SK-N-MC (cell line): ENCODE measurements around the gene PDX1.
A peak's percentile ranks its signal among the peaks of the same experiment; 100 is the strongest.

ENCODE experiments used
- DNase-seq: peaks from one replicate; pipeline ENCODE4 v3.0.0-alpha.2; 2011; ENCODE audit warnings: low read depth, low spot score
- H3K27ac ChIP-seq: fragments of 200-600 bp; sonication (generic); 2 replicates; pipeline ENCODE4 v1.5.1; 2016; ENCODE audit warnings: mixed run types
- H3K36me3 ChIP-seq: fragments of 200-600 bp; sonication (generic); 2 replicates; pipeline ENCODE4 v1.6.1; 2017; ENCODE audit warnings: antibody characterized with exemption, low read length, mixed read lengths; ENCODE audit not compliant: insufficient read depth
- H3K4me3 ChIP-seq: fragments of 200-600 bp; sonication (generic); 2 replicates; pipeline ENCODE4 v1.5.1; 2016
- H3K9ac ChIP-seq: fragments of 200-600 bp; sonication (generic); 2 replicates; pipeline ENCODE4 v1.8.0; 2017; ENCODE audit warnings: mixed run types, mixed read lengths; ENCODE audit not compliant: insufficient read length
- H3K9me3 ChIP-seq: fragments of 200-600 bp; sonication (generic); 2 replicates; pipeline ENCODE4 v1.6.1; 2017; ENCODE audit warnings: low read depth, mild to moderate bottlenecking, antibody characterized with exemption, low read length, moderate library complexity, mixed read lengths
- EZH2 ChIP-seq: fragments of 200-600 bp; sonication (generic); IDR thresholded peaks from one replicate; pipeline ENCODE4 v1.6.1; 2017; ENCODE audit warnings: antibody characterized with exemption
- FOXP2 ChIP-seq: optimal IDR thresholded peaks from 2 replicates; pipeline ENCODE3; 2011; ENCODE audit warnings: mild to moderate bottlenecking, moderate library complexity; ENCODE audit not compliant: insufficient read depth; ENCODE audit errors: extremely low read length, control extremely low read depth
- POLR2AphosphoS5 ChIP-seq: IDR thresholded peaks from 2 replicates; pipeline ENCODE4 v1.6.1; 2012; ENCODE audit warnings: mild to moderate bottlenecking, low read depth, low read length, borderline replicate concordance

The PDX1 gene

DNA sequence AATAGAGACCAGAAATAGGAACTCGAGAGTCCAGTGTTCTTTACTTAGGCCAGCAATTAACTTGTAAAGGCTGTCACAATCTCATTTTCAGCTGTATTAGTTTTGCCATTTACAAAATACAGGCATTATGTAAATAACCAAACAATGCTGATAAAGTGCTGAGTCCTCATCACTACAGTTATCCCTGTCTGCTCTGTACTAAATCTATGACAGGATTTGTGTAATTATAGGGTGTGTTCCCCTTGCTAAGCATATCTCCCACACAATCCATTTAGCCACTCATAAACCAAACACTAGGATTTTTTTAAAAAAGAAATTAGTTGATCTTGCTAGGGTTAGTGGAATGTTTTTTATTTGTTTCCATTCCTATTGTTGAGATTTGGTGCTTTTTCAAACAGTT, 23.2 kb downstream of the PDX1 start:
- TF ChIP-seq EZH2 (no peak), FOXP2 (no peak), POLR2AphosphoS5 (no peak)

DNA sequence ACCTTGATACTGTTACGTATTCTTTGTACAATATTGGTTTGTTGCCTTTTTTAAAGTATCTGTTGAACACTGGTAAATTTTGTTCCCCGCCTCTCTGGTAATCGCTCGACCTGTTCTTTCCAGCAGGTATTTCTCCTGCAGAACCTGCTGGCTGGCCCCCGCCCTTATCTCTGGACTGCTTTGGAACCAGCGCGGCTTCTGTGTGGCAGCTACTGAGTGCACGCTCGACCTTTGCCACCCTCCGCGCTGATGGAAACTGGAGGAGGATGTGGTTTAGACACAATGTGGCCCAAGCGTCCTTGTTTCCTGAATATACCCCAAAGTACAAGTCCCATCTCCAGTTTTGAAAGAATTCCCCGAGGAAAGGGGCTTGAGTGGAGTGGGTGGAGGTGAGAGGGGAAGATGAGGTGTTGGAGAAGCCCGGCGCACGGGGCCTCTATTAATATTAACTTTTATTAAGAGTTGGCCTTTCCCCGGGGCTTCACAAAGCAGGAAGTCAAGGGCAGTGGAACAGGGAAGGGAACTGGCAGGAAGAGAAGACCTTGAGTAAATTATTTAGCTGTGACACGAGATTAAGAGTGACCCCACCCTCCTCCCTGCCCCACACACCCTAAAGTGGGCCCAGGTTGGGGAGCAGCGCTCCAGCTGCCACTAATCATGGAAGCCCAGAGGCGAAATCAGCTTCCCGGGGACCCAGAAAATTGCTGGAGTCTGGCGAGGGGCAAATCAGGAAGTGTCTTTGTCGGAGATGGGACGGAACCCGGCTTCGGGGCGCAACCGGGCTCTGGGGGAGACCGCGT, 33.3 kb downstream of the PDX1 start:
- Histone ChIP-seq H3K27ac (no peak overlapping the region), H3K9me3 (no peaks in the 10 kb centered on the region), H3K36me3 (no peaks in the 10 kb centered on the region), H3K9ac (no peak overlapping the region), H3K4me3 (peak overlapping the region; percentile 84)
- DNase-seq = no peak
- no peak for TF ChIP-seq FOXP2
- no peak for TF ChIP-seq EZH2
- TF ChIP-seq POLR2AphosphoS5 = no peak

More for the DNA sequence above, 23.2 kb downstream of the PDX1 start:
- no peak overlapping the region for H3K9ac ChIP-seq
- no peak overlapping the region for H3K4me3 ChIP-seq
- no peak for DNase-seq
- H3K9me3 ChIP-seq = no peaks in the 10 kb centered on the region
- H3K36me3 ChIP-seq = no peaks in the 10 kb centered on the region
- H3K27ac ChIP-seq = no peak overlapping the region

DNA sequence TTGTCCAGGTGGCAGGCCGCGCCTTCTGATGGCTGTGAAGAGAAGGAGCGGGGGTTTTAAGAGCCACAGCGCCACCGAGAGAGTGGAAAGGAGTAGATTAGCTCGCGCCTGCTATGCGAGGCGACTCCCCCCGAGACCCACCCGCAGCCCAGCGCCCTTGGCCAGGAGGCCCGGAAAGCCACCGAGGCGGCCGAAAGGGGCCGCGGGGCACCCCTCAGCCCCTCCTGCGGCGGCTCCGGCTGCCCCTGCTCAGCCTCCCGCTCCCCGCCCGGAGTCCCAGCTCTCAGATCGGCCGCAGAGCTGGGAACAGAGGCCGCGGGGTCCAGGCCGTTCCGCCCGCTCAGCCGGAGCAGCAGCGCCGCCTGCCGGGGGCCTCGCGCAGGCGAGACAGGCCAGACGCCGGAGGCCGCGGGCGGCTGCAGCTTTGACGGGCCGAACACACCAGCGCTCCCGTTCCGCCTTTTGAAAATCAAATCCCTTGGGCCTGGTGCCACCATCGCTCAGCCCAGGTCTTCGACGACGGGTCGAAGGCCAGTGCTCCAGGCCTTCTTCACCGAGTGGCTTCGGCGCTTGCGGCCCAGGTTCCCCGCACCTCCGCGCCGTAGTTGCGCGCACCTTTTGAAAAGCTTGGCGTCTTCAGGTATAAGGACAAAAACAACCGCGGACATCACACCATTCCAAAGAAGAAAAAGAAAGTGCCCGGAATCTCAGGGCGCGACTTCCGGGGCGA, 34.0 kb downstream of the PDX1 start:
- TF ChIP-seq EZH2 (peak; percentile 81), POLR2AphosphoS5 (no peak), FOXP2 (no peak)
- DNase-seq = no peak
- H3K36me3 ChIP-seq = no peaks in the 10 kb centered on the region
- no peaks in the 10 kb centered on the region for H3K9me3 ChIP-seq
- no peak overlapping the region for H3K27ac ChIP-seq
- peak overlapping the region; percentile 60 for H3K9ac ChIP-seq
- peak overlapping the region; percentile 84 for H3K4me3 ChIP-seq

DNA sequence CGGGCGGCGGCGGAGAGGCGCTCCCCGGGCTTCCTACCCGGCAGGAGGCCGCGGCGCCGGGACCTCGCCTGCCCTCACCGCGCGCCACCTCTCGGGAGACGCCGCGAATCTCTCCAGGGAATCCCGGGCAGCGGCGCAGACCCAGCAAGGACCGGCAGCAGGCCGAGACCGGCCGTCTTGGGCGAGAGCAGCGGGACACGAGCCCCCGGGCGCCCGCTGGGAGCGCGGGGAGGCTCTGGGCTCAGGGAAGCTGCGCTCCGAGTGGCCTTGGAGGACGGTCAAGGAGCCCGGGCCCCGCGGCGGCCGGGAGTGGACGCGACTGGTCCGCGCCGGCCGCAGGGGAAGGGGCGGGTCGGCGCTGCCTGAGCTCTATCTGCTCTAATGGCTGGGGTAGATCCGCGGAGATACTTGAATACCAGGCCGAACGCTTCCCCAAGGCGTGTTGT, 34.6 kb downstream of the PDX1 start:
- H3K9ac ChIP-seq = no peak overlapping the region
- peak overlapping the region; percentile 84 for H3K4me3 ChIP-seq
- TF ChIP-seq FOXP2 (no peak), EZH2 (no peak), POLR2AphosphoS5 (no peak)
- H3K27ac ChIP-seq = no peak overlapping the region
- H3K36me3 ChIP-seq = no peaks in the 10 kb centered on the region
- DNase-seq = no peak
- H3K9me3 ChIP-seq = no peaks in the 10 kb centered on the region

DNA sequence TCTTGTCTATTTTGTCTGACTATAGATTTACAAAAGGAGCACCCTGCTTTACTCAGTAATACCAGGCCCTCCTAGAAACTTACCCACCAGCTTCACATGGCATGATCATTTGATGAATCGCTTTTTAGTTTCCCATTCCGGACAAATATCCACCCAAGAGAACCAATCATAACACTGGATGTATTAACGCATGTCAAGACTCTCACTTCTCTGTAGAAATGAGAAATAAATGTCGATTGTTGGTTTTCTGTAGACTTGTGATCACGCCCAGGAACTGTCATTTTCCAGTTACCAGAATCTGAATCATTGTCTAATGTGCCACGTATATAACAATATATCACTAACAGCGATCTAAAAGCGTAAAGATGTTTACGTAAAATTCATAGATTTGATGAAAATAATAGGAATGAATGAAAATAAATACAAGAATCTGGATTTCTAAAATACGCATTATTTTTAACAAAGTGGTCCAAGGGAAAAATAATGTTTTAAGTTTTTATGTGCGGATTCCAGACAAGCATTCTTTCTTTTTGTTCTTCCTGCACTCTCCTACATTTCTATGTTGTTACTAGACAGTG, 35.3 kb downstream of the PDX1 start:
- Histone ChIP-seq H3K27ac (no peak overlapping the region), H3K9me3 (no peaks in the 10 kb centered on the region), H3K4me3 (no peak overlapping the region), H3K36me3 (no peaks in the 10 kb centered on the region), H3K9ac (no peak overlapping the region)
- TF ChIP-seq POLR2AphosphoS5 (no peak), EZH2 (no peak), FOXP2 (no peak)
- DNase-seq = no peak

DNA sequence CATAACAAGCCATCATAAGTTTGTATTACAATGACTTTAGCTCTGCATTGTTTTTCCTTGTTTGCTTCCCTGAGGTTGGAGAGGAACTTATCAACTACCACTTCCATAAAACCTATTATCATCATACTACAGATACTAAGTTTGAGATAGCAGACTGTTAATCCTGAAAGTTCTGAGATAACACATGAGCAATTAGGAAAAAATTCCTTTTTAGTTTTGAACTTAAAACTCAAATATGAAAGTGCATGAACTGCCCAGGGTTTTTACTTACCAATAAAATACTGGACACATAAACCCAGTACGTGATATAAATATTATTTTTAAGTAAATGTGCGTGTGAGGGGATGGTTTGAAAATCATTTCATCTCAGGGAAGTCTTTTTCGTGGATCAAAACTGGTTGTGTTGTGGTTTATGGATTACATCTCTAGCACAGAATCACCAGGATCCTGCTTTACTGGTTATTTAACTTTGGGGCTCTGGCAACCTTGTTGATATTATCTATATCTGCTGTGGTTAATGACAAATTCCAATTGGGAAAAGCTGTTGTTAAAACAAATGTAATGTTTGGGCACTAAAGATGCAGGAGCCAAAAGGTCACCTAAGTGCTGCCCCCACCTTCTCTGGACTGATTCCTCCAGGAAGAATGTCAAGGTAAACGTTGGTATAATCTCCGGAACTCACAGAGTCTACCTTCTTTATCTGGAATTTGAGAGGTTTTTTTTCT, 36.9 kb downstream of the PDX1 start:
- no peak overlapping the region for H3K9ac ChIP-seq
- no peaks in the 10 kb centered on the region for H3K36me3 ChIP-seq
- H3K27ac ChIP-seq = no peak overlapping the region
- H3K4me3 ChIP-seq = no peak overlapping the region
- TF ChIP-seq POLR2AphosphoS5 = no peak
- DNase-seq = no peak
- no peaks in the 10 kb centered on the region for H3K9me3 ChIP-seq

DNA sequence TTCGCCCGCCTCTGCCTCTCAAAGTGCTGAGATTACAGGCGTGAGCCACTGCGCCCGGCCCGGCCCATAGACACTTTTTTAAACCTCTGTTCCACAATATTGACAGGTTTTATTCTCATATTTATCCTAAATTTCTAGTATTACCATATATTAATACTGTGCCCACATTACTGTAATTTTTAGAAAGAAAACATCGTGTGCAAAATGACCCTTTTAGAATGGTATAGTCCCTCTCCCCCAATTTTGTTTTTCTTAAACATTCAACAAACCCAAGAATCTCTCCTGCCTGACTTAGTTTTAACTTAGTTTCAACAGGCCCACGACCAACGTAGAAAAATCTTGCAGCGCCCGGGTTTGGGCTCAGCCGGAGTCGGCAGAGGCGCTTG, 40.2 kb downstream of the PDX1 start:
- Histone ChIP-seq H3K9ac (no peak overlapping the region), H3K27ac (no peak overlapping the region), H3K9me3 (no peaks in the 10 kb centered on the region), H3K36me3 (no peaks in the 10 kb centered on the region), H3K4me3 (peak overlapping the region; percentile 62)
- TF ChIP-seq POLR2AphosphoS5 = no peak
- no peak for TF ChIP-seq FOXP2
- no peak for TF ChIP-seq EZH2
- no peak for DNase-seq
